ENCODE results near the gene POLR2M.

The POLR2M gene

GRCh38 chr15:57743424-57743823 is 36.9 kb downstream of the POLR2M start:
- no peak for DNase-seq

GRCh38 chr15:57746786-57747185 is 40.3 kb downstream of the POLR2M start:
- DNase-seq, result no peak

DNA sequence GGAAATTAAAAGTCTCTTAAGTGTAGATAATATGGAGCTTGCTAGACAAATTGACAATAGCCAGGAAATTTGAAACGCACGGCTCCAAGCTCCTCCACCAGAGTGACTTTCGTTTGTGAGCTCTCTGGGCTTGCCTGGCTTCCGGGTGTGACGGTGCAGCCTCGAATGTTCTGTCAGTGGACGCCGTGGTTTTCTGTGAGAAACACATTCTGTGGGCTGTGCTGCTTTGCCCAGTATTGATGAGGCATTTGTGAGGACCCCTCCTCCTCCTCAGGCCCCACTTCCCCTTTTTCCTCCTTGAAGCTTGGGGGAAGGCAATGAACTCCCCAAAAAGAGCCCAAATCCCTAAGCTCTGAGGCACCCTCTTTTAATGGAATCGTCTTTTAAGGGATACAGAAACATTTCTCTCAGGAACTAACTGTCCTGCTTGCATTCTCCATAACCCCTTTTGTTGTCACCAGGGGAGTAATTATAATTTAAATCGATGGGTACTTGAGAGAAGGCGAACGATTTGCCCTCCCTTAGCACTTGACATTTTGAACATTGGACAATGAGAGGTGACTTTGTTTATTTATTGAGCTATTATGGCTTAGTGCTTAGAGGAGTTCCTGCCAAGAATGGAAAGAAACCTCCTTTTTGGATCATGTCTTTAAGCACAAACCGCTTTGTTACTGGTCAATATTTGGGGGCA is 40.8 kb downstream of the POLR2M start:
- DNase-seq, result peak; percentile 14

DNA sequence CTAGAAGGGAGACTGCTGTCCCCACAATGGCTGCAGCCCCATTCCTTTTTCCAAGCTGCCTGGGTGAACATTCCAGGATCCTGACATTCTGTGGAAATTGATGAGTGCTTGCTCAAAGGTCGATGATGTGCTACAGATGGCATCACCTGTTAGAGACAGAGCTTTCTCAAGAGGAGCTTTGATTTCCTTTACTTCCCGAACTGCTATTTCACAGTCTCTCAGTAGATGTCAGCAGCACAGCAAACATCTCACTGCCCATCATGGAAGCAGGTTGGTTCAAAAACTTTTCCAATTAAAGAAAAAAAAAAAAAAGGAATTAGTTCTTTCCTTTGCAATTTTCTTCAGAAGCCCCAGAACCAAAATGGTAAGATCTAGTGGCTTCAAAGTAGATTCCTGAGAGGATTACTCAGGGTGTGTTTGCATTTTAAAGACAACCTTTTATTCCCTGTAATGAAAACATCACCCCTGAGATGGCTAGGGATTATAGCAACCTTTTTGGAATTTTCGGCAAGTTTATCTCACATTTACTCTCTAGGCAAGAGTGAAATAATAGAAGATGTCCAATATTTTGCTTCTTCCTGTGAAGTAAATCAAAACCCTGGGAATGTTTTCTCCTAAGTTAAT is 44.8 kb downstream of the POLR2M start:
- peak; percentile 6 for DNase-seq

DNA sequence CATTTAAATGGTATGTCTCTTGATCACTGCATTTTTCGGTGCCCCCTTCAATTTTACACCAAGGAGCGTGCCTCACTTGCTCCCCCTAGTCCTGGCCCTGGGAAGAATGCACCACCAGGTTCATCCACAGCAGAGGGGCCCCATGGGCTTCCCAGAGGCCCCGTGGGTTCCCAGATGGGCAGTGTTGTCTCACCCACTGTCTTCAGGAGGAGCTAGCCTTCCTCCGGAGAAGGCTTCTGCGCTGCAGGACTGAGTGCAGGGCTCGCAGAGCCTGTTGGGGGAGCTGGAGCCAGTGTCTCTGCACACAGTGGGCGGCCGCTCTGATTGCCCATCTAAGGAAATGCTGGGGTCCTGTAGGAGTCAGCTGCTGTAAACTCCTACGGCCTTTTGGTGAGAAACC is 45.9 kb downstream of the POLR2M start:
- no peak for DNase-seq

GRCh38 chr15:57752840-57753239 is 46.3 kb downstream of the POLR2M start:
- no peak for DNase-seq

DNA sequence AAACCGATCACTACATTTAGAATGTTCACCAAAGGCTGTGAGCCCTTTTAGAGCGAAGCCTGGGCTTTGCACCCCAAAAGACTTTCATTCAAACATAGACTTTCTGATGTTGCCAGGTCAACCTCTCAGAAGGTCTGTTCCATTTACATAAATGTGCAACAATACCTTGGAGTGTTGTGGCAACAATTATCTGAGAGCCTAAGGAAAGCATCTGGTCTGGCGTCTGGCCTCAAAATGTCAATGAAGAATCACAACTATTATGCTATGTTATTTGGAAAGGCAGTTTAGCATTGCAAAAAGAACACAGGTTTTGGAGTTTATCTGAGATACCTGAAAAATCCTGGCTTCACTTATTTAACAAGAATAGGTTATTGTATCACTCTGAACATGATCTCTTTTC is 50.0 kb downstream of the POLR2M start:
- no peak for DNase-seq

- no peak for DNase-seq
These were observed 52.0 kb downstream of the POLR2M start for GRCh38 chr15:57758560-57758959.

DNA sequence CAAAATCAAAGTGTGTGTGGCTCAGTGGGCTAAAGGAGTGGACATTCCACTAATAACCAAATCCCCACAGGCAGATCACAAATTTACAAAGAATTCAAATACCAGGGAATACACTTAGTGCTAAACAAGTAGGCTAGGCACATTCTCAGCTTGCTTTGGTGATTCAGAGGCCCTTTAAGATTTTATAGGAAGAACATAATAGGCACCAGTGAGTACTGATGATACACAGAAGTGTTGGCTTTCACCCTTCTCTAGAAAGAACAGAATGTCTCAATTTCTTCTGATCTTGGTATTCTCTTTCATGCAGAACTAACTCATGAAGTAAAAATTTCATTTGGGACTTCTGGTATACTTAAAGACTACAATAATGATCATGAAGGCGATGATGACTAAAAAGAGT is 55.0 kb downstream of the POLR2M start:
- no peak for DNase-seq

DNA sequence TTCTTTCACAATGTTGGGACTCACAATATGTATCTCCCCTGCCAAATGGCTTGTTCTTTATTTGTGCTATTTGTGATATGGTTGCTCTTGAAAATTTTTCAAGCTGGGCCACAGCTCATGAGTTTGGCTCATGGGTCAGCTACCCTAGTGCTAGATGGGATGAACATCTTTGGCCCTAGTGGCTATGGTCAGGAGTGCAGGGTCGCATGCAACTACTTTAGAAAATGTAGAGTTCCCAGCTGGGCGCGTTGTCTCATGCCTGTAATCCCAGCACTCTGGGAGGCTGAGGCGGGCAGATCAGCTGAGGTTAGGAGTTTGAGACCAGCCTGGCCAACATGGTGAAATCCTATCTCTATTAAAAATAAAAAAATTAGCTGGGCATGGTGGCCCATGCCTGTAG is 55.8 kb downstream of the POLR2M start:
- no peak for DNase-seq

GRCh38 chr15:57763176-57763964 is 56.9 kb downstream of the POLR2M start:
- DNase-seq, result no peak
